Fibroblast of pulmonary artery (primary cell): ENCODE measurements around the gene TOMT.
A peak's percentile ranks its signal among the peaks of the same experiment; 100 is the strongest.

ENCODE experiments used
- DNase-seq: peaks from one replicate; pipeline ENCODE4 v3.0.0-alpha.2; 2010; ENCODE audit warnings: low read depth
- H3K4me3 ChIP-seq: replicated peaks from 2 replicates; pipeline ENCODE4 v1.5.1; 2011; ENCODE audit warnings: low read depth, mild to moderate bottlenecking, control low read depth, low read length, moderate library complexity
- CTCF ChIP-seq: IDR thresholded peaks from 2 replicates; pipeline ENCODE4 v1.5.1; 2011; ENCODE audit warnings: mild to moderate bottlenecking, control low read depth, low read length, inconsistent platforms; ENCODE audit errors: missing control alignments

The TOMT gene

GRCh38 chr11:72080326-72081183, 25.2 kb upstream of the TOMT start, which contains the start of the genes LRRC51 and NUMA1:
Gene LRRC51, plus strand, starts transcription at chr11:72080850. Its CDS starts 8,234 bp downstream, at chr11:72089084.
Gene NUMA1, minus strand, starts transcription at chr11:72080542. Its CDS starts 44,599 bp downstream, at chr11:72035943.
- peak; percentile 100 for DNase-seq

GRCh38 chr11:72081184-72081644, 24.5 kb upstream of the TOMT start:
- no peak for TF ChIP-seq CTCF
- DNase-seq = no peak
- H3K4me3 ChIP-seq = peak overlapping the region; percentile 62

More at GRCh38 chr11:72080326-72081183, 25.2 kb upstream of the TOMT start, which contains the start of the genes LRRC51 and NUMA1:
- H3K4me3 ChIP-seq = peak within 1 kb of the TSS; percentile 62
- TF ChIP-seq CTCF = no peak

GRCh38 chr11:72081821-72082453, 23.8 kb upstream of the TOMT start:
- DNase-seq = no peak
- H3K4me3 ChIP-seq = no peak overlapping the region
- TF ChIP-seq CTCF = no peak

- TF ChIP-seq CTCF = no peak
- DNase-seq = no peak
- no peak overlapping the region for H3K4me3 ChIP-seq
Measured at GRCh38 chr11:72083414-72083813, 22.3 kb upstream of the TOMT start.

- no peak overlapping the region for H3K4me3 ChIP-seq
- TF ChIP-seq CTCF = no peak
- no peak for DNase-seq
Measured at GRCh38 chr11:72084076-72084475, 21.6 kb upstream of the TOMT start.

GRCh38 chr11:72084965-72085364, 20.8 kb upstream of the TOMT start:
- DNase-seq = no peak
- no peak for TF ChIP-seq CTCF
- no peak overlapping the region for H3K4me3 ChIP-seq
